SJCRH30 (cell line): ENCODE measurements around the gene ITGB8. TPM values are rescaled to one million over a fixed set of nuclear protein-coding genes. Genes with fewer than 3 reads are reported as not detected.

Experiments used
- DNase-seq, 2 experiments: peaks; one replicate each; pipeline ENCODE4 v3.0.0-alpha.2; 2015 to 2020
- H3K27ac ChIP-seq: fragments of 250-450 bp; sonication (Bioruptor Pico); 2 replicates; pipeline ENCODE4 v1.5.1; 2020; ENCODE audit warnings: mild to moderate bottlenecking, moderate library complexity
- H3K27me3 ChIP-seq: fragments of 250-450 bp; sonication (Bioruptor Pico); 2 replicates; pipeline ENCODE4 v1.5.1; 2020; ENCODE audit warnings: mild to moderate bottlenecking, moderate library complexity
- H3K36me3 ChIP-seq: fragments of 250-450 bp; sonication (Bioruptor Pico); 2 replicates; pipeline ENCODE4 v1.5.1; 2020; ENCODE audit warnings: mild to moderate bottlenecking, moderate library complexity
- H3K4me1 ChIP-seq: fragments of 250-450 bp; sonication (Bioruptor Pico); 2 replicates; pipeline ENCODE4 v1.5.1; 2020; ENCODE audit warnings: mild to moderate bottlenecking, moderate library complexity
- H3K4me3 ChIP-seq: fragments of 250-450 bp; sonication (Bioruptor Pico); 2 replicates; pipeline ENCODE4 v1.5.1; 2020; ENCODE audit warnings: mild to moderate bottlenecking, moderate library complexity
- H3K9me3 ChIP-seq: fragments of 250-450 bp; sonication (Bioruptor Pico); replicated peaks from 2 replicates; pipeline ENCODE4 v1.5.1; 2020; ENCODE audit warnings: mild to moderate bottlenecking, moderate library complexity
- total RNA-seq: library from RNA; depleted of rRNA; stranded (reverse); fragments of >200 nt; shearing (Covaris generic); gene quantifications from 2 replicates; pipeline ENCODE4 v1.2.3, GENCODE V29; 2014

The ITGB8 gene
- total RNA-seq, 1 experiment from 2014 or later: 40.0 TPM

DNA sequence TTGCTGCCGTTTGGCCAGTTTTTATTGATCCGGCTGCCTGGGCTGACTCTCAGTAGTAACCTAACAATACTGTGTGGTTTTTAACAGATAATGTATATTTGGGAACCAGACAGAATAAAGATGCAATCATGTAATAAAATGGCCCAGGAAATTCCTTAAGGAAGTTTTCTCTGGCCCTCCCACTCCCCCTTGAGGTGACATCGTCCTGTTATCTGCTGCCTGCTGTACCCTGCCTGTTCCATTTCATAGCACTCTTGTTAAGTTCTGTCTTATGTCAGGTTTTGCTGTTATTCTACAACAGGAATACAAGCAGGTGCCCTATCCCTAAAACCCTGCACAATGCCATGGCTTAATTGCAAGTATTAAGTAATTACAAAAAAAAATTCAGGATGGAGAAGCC is 12.5 kb downstream of the ITGB8 start:
- DNase-seq: no peak
- no peaks in the 10 kb centered on the region for H3K4me1 ChIP-seq
- no peak overlapping the region for H3K27ac ChIP-seq
- no peaks in the 10 kb centered on the region for H3K9me3 ChIP-seq
- H3K27me3 ChIP-seq: no peaks in the 10 kb centered on the region
- no peak overlapping the region for H3K4me3 ChIP-seq
- H3K36me3 ChIP-seq: peaks cover 12% of the 10 kb centered on the region

DNA sequence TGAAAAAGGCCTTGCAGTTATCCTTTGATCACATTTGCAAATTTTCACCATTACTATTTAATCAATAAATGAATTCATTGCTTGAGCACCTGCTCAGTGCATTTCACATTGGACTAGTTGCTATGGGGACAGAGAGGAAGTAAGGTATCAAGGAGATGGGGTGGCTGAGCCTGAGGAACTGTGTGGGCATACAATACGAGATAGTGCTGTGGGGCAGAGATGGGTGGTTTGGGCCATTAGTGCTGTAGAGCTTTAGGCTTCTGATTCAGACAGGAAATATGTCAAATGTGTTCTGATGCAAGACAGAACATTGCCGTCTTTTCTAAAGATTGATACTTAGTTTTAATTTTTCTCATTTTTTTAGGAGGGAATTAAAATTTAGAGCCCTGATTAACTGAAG is 13.2 kb downstream of the ITGB8 start:
- Histone ChIP-seq H3K36me3 (peaks cover 12% of the 10 kb centered on the region), H3K4me3 (no peak overlapping the region), H3K27ac (no peak overlapping the region), H3K9me3 (no peaks in the 10 kb centered on the region), H3K4me1 (no peaks in the 10 kb centered on the region), H3K27me3 (no peaks in the 10 kb centered on the region)
- no peak for DNase-seq

DNA sequence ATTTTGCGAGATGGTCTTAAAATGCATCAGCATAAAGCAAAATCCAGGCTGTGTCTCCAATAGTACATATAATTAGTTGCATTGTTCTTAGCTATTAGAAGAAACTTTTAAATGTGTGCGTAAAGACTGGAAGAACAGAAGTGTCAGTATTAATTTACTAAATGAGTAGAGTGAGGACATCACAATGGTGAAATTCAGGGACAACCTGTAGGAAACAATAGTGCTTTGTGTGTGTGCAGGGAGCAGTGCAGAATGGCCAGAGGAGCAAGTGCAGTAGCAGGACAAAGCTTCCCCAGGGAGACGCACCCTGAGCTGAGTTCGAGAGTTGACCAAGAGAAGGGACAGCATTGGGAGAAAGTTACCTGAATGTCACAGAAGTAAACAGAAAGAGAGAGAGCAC is 13.7 kb downstream of the ITGB8 start:
- Histone ChIP-seq H3K27ac (no peak overlapping the region), H3K36me3 (peaks cover 11% of the 10 kb centered on the region), H3K4me3 (no peak overlapping the region), H3K27me3 (no peaks in the 10 kb centered on the region), H3K4me1 (no peaks in the 10 kb centered on the region), H3K9me3 (no peaks in the 10 kb centered on the region)
- no peak for DNase-seq

DNA sequence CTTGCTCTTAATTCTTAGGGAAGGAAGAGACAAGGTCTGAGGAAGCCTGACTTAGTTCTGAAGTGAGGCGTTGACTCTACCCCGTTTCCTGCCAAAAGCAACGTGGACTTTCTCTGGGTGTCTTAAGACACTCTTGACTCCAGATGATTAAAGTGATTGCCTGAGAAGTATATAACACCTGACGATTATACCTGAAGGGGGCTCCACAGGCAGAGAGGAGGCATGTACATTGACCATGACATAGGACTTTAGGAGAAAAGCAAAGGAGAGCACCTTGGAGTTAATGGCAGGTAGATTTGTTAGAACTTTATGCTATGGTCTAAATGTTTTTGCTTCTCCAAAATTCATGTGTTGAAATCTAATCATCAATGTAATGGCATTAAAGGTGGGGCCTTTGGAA is 15.9 kb downstream of the ITGB8 start:
- no peaks in the 10 kb centered on the region for H3K9me3 ChIP-seq
- peaks cover 4% of the 10 kb centered on the region for H3K4me1 ChIP-seq
- no peak overlapping the region for H3K4me3 ChIP-seq
- no peak overlapping the region for H3K27ac ChIP-seq
- H3K27me3 ChIP-seq: no peaks in the 10 kb centered on the region
- DNase-seq: no peak
- H3K36me3 ChIP-seq: peaks cover 6% of the 10 kb centered on the region

DNA sequence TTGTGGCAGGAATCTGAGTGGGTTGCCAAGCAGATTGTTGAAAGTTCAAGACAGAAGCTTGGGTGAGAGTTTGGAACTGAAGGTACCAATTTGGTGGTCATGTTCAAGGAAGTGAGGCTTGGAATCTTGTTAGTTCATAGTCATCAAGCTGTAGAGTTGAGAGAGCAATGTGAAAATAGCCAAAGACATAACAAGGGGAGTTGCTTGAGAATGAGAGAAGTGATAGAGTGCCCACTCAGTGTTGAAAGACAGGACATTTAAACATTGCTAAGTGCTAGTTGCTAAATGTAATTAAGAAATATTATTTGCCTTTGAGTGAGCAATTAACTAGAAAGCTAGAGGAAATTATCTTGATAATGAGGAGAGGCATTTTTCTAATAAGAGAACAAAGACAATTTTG is 17.0 kb downstream of the ITGB8 start:
- Histone ChIP-seq H3K9me3 (no peaks in the 10 kb centered on the region), H3K4me3 (no peak overlapping the region), H3K4me1 (peaks cover 15% of the 10 kb centered on the region), H3K27me3 (no peaks in the 10 kb centered on the region), H3K27ac (no peak overlapping the region), H3K36me3 (peaks cover 9% of the 10 kb centered on the region)
- DNase-seq: no peak

DNA sequence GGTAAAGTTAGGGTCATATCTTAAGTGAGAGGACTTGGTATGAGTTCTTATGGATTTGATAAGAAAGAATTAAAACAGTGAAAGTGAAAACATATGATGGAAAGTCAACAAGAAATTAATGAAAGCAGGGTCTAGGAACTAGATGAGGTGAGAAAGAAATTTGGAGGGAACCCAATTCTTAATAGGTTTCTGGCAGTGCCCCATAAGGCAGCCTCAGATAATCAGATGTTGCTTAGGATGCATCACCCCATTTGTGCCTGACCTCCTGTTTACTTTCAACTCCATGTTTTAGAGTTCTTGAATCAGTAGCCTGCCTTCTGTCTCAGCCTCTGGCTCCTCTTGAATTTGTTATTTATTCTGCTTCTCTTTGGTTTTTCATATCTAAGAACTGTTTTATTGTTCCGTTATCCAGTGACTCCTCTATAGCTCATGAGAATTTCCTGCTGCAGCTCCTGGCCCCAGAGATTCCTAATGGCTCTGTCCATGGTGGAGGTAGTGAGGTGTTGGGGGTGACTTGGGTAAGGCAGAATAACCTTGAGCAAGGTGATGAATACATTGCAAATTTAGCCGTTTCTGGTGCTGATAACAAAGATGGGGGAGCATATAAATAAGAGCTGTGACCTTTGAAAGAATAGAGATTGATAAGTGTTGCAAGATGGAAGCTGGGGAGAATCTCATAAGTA is 17.6 kb downstream of the ITGB8 start:
- peaks cover 21% of the 10 kb centered on the region for H3K4me1 ChIP-seq
- no peak overlapping the region for H3K4me3 ChIP-seq
- no peak for DNase-seq
- no peak overlapping the region for H3K27ac ChIP-seq
- H3K36me3 ChIP-seq: peaks cover 12% of the 10 kb centered on the region
- H3K9me3 ChIP-seq: no peaks in the 10 kb centered on the region
- H3K27me3 ChIP-seq: no peaks in the 10 kb centered on the region

DNA sequence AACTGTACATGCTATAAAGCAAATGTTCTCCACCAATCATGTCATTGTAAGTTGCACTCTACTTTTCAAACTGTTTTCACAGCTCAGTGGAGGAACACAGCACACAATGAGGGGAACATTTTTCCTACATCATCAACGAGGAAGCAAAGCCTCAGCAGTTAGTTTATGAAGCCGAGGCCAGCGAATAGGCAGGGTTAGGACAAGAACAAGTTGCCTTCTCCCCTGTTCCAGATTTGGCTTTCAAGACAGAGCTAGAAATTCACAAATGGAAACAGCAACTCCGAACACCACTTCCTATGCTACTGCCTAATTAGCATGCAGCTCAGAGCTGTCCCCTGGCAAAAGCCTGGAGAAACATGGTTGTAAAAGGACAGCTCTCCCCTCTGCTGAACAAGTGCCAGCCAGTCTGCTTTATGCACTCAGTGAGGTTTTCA is 19.8 kb downstream of the ITGB8 start:
- no peaks in the 10 kb centered on the region for H3K9me3 ChIP-seq
- no peak overlapping the region for H3K27ac ChIP-seq
- H3K27me3 ChIP-seq: no peaks in the 10 kb centered on the region
- peaks cover 12% of the 10 kb centered on the region for H3K36me3 ChIP-seq
- H3K4me1 ChIP-seq: peaks cover 21% of the 10 kb centered on the region
- H3K4me3 ChIP-seq: no peak overlapping the region
- no peak for DNase-seq

DNA sequence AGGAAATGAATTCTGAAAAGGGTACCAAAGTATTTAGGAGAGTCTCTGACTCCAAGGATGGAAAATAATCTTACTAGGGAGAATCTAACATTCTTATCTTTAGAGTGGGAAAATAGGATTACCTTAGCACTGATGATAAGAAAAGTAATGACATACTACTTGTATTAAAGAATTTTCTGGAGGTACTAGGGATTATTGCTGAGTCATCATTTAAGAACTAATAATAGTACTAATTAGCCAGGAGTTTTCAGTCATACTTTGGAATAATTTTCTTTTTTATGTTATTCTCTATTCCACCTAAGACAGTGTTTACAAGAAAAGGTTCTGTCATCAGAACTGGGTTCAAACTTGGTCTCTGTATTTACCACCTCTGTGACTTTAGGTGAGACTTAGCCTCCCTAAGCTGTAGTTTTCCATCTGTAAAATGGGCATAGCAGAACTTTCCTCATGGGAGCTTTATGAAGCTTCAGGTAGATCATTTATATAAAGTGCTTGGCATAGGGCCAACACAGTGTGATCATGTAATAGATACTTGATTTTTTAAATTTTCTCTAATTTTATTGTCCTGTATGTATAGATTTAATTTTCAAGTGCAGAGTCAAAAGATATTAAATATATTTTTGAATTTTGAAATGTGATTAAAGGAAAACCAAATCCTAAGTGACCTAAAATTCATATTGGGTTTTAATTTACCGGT is 20.4 kb downstream of the ITGB8 start:
- Histone ChIP-seq H3K4me1 (peaks cover 21% of the 10 kb centered on the region), H3K4me3 (no peak overlapping the region), H3K9me3 (no peaks in the 10 kb centered on the region), H3K36me3 (peaks cover 12% of the 10 kb centered on the region), H3K27ac (no peak overlapping the region; the same call in 1 of the 2 replicates), H3K27me3 (no peaks in the 10 kb centered on the region)
- no peak for DNase-seq

DNA sequence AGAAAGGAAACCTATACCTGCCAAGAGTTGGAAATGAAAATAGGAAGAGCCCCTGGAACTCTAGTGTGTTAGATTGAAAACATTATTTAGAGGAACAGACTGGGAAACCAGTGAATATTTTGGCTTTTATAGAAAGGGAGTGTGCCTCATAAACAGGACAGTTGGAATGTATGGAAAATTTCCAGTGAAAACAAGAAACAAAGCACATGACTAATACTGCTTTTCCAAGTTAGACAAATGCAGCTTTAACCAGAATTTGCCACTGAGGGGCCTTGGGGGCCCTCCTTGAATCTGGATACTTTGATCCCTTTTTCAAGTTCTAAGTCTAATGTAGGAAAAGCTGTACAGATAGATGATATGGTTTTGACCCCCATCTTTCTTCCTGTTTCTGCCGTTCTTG is 21.2 kb downstream of the ITGB8 start:
- H3K4me1 ChIP-seq: peaks cover 21% of the 10 kb centered on the region
- peak in 1 of 2 experiments; percentile 35 for DNase-seq
- no peaks in the 10 kb centered on the region for H3K9me3 ChIP-seq
- no peak overlapping the region for H3K4me3 ChIP-seq
- peak overlapping the region; percentile 15; the same call in 1 of the 2 replicates for H3K27ac ChIP-seq
- H3K27me3 ChIP-seq: no peaks in the 10 kb centered on the region
- peaks cover 9% of the 10 kb centered on the region; the same call in 1 of the 2 replicates for H3K36me3 ChIP-seq

DNA sequence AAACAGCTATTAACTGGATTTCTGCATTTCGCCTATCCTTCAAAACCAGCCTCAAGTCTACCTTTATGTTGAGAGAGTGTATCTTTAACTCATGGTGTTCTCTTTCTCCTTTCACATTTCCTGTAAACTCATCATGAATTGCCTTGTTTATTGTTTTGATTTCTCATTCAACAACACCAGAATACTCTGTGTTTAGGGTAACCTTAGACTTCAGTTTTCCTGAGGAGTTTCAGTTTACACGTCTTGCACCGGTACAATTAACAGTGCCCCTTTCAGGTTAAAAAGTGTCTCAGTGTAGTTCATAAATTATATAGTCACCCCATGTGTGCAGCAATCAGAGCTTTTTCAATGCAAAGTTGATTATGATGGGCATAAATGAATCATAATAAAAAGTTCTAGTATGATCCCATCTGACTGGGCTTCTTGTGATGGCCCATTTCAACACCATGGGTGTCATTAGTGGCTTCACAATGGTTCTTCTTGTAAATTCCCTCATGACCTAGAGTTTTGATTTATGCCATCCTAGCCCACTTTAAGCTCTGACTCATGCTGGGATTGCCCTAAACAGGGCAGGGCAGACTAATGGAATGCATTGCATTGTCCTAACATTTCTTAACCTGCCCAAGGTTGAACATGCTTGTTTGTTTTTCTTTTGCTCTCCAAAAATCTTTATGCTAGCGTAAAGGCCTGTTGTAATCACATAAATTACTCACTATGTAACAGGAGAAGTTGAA is 22.0 kb downstream of the ITGB8 start:
- H3K9me3 ChIP-seq: no peaks in the 10 kb centered on the region
- peaks cover 21% of the 10 kb centered on the region for H3K4me1 ChIP-seq
- no peak for DNase-seq
- H3K27me3 ChIP-seq: no peaks in the 10 kb centered on the region
- peaks cover 9% of the 10 kb centered on the region; the same call in 1 of the 2 replicates for H3K36me3 ChIP-seq
- no peak overlapping the region for H3K4me3 ChIP-seq
- peak overlapping the region; percentile 15; the same call in 1 of the 2 replicates for H3K27ac ChIP-seq

DNA sequence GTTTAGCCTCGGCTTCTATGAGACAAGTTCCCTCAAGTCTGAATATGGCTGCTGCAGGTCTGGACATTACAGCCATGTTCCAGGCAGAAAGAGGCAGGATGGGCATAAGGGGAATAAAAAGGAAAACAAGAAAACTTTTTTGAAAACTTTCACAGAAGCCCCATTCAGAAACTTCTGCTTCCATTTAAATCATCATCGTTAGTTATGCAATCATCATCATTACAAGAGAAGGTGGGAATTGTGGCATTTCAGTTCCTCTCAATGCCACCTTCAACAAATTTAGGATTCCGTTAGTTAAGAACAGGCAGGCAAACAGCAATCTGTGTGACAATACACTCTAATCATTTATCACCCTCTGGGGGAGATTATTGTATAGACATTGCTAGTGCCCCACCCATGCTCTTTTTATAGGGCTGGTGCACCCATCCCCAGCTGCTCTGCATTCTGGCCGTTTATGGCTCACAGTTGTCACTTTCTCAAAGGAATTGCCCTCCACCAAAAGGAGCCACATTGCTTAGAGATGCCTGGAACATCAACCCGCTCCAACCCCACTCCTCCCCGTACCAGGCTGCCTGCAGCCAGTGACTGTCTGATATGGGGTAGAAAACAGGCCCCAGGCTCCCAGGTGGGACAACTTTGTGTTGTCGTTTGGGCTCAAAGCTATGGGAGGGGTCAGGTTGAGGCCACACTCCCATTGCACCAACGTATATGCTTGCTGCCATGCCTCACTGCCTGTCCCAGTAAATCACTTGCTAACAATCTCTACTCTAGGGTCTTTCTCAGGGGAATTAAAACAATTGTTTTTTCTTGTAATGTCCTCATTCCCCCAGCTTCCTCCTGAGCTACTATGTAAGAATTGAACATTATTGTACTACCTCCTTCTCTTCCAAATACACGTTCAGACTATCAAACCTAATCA is 24.2 kb downstream of the ITGB8 start:
- peaks cover 21% of the 10 kb centered on the region for H3K4me1 ChIP-seq
- DNase-seq: no peak
- H3K9me3 ChIP-seq: no peaks in the 10 kb centered on the region
- H3K36me3 ChIP-seq: peaks cover 11% of the 10 kb centered on the region; the same call in 1 of the 2 replicates
- H3K27ac ChIP-seq: no peak overlapping the region
- no peak overlapping the region for H3K4me3 ChIP-seq
- H3K27me3 ChIP-seq: no peaks in the 10 kb centered on the region

DNA sequence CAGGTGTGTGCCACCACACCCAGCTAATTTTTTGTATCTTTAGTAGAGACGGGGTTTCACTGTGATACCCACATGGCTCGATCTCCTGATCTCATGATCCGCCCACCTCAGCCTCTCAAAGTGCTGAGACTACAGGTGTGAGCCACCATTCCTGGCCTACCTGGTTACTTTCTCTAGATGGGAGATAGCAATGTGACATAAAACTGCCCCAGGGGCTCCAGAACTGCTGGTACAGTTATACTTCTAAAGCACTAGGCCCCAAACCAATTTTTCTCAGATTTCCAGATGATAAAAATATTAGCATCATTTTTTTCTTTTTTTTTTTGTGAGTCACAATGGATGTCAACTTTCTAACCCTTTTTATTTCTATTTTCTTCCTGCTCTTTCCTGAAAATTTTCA is 27.4 kb downstream of the ITGB8 start:
- no peak overlapping the region for H3K4me3 ChIP-seq
- H3K4me1 ChIP-seq: peaks cover 2% of the 10 kb centered on the region
- DNase-seq: no peak
- H3K27ac ChIP-seq: no peak overlapping the region
- H3K27me3 ChIP-seq: no peaks in the 10 kb centered on the region
- 0 out of 2 replicates have a peak, but pooled peaks cover 5% of the 10 kb centered on the region for H3K36me3 ChIP-seq
- no peaks in the 10 kb centered on the region for H3K9me3 ChIP-seq

DNA sequence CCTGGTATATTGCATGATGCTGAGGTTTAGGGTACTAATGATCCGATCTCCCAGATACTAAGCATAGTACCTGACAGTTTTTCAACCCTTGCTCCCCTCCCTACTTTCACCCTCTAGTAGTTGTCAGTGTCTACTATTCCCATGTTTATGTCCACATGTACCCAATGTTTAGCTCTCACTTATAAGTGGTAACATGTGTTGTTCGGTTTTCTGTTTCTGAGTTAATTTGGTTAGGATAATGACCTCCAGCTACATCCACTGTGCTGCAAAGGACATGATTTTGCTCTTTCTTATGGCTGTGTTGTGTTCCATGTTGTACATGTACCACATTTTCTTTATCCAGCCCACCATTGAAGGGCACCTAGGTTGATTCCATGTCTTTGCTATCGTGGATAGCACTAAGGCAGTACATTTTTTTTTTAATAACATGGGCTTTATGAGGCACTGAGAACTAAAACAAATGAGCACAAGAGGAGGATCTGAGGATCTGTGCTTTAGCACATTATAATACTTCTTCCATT is 28.1 kb downstream of the ITGB8 start:
- Histone ChIP-seq H3K36me3 (peaks cover 10% of the 10 kb centered on the region; the same call in 1 of the 2 replicates), H3K27ac (no peak overlapping the region), H3K27me3 (no peaks in the 10 kb centered on the region), H3K4me1 (no peaks in the 10 kb centered on the region; the same call in 1 of the 2 replicates), H3K4me3 (no peak overlapping the region), H3K9me3 (no peaks in the 10 kb centered on the region)
- no peak for DNase-seq

DNA sequence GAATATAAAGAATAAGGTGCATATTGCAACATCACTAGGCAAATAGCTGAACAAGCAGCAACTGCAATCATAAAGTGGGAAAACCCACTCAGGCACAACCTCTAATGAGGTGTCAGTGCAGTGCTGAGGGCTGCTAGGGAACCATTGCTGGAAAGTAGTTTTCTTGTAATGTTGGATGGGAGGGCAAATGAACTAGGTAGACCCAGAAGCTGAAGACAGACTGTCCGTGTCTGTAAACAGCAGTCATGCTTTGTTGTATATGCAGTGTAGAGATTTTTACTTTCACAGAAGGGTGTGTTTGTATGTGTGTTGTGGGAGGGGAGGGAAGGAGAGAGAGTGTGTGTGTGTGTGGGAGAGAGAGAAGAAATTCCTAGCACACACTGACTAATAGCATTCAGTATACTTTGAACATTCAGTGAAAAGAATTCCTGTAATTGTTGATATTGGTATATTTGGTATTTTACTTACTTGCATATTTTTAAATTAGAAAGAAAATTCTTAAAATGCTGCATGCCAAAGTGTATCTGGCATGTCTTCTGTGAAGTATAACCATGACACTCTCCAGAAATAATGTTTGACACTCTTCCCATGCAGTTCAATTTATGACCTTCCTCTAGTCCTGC is 28.8 kb downstream of the ITGB8 start:
- Histone ChIP-seq H3K27ac (no peak overlapping the region), H3K9me3 (no peaks in the 10 kb centered on the region), H3K36me3 (peaks cover 16% of the 10 kb centered on the region), H3K27me3 (no peaks in the 10 kb centered on the region), H3K4me1 (no peaks in the 10 kb centered on the region; the same call in 1 of the 2 replicates), H3K4me3 (no peak overlapping the region)
- no peak for DNase-seq
